Tibial artery (tissue), 4 donors: ENCODE results near the gene LIPC.

Experiments used
- DNase-seq, 2 donors: peaks; one replicate each; pipeline ENCODE4 v3.0.0-alpha.2; 2019
- H3K27ac ChIP-seq, 2 donors: fragments of 200-600 bp; sonication (generic) in 1 of 2; 1 replicate in 1 of 2; 2 replicates in 1 of 2; pipeline ENCODE4 v1.5.1; 2018 to 2019; ENCODE audit warnings: mild to moderate bottlenecking in 1 of 2
- H3K27me3 ChIP-seq, 2 donors: fragments of 200-600 bp; sonication (generic) in 1 of 2; one replicate each; pipeline versions ENCODE4 v1.5.1 to v1.6.0; 2016 to 2019
- H3K36me3 ChIP-seq, 3 donors: fragments of 200-600 bp; sonication (generic) in 2 of 3; one replicate each; pipeline ENCODE4 v1.5.1; 2016 to 2019; ENCODE audit warnings: mild to moderate bottlenecking in 2 of 3
- H3K4me1 ChIP-seq, 4 donors: fragments of 200-600 bp; sonication (generic) in 2 of 4; 1 replicate in 3 of 4; 2 replicates in 1 of 4; pipeline ENCODE4 v1.5.1; 2016 to 2019
- H3K4me3 ChIP-seq, 2 donors: fragments of 200-600 bp; sonication (generic) in 1 of 2; 1 replicate in 1 of 2; 2 replicates in 1 of 2; pipeline ENCODE4 v1.5.1; 2018 to 2019; ENCODE audit warnings: mild to moderate bottlenecking in 2 of 2
- H3K9me3 ChIP-seq, 3 donors: fragments of 200-600 bp; sonication (generic) in 1 of 3; one replicate each; pipeline ENCODE4 v1.5.1; 2016 to 2019
- intact Hi-C: fragments of 100-400 bp; cut with DNase I; formaldehyde crosslinking; loops from one replicate; pipeline ENCODE4 v1.15.0; 2023; ENCODE audit warnings: low total_unique reads
- TF ChIP-seq, protein P1 (sequence below), 2 experiments: fragments of 200-600 bp in 1 of 2; fragments of 450-650 bp in 1 of 2; IDR thresholded peaks; one replicate each; pipeline ENCODE4 v1.5.1; 2017 to 2019; ENCODE audit warnings: antibody characterized with exemption in 2 of 2, mild to moderate bottlenecking in 1 of 2, moderate library complexity in 1 of 2

Gene LIPC

DNA sequence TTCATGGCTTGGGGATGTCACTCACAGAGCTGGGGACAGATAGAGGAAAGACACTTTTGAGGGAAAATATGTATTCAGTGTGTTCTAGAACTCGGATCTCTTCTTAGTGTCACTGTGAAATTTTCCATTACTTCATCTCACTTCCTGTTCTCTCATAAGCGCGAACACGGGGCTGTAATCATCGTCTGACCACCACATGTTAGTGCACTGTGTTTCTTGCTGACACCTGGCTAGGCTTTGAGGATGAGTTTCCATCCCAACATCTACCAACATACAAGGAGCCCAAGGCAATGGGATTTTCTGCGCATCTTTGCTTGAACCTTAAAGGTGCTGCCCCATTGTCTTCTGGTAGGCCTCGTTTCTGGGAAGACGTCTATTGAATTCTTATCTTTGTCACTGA lies 84.0 kb downstream of the LIPC start:
- intact Hi-C loops, result loop anchor here (10.0 kb wide), 1 partner anchor 61 kb away; no protein-coding TSS in a partner anchor
- no peak overlapping the region for H3K4me3 ChIP-seq
- no peak for DNase-seq
- TF ChIP-seq, protein P1, sequence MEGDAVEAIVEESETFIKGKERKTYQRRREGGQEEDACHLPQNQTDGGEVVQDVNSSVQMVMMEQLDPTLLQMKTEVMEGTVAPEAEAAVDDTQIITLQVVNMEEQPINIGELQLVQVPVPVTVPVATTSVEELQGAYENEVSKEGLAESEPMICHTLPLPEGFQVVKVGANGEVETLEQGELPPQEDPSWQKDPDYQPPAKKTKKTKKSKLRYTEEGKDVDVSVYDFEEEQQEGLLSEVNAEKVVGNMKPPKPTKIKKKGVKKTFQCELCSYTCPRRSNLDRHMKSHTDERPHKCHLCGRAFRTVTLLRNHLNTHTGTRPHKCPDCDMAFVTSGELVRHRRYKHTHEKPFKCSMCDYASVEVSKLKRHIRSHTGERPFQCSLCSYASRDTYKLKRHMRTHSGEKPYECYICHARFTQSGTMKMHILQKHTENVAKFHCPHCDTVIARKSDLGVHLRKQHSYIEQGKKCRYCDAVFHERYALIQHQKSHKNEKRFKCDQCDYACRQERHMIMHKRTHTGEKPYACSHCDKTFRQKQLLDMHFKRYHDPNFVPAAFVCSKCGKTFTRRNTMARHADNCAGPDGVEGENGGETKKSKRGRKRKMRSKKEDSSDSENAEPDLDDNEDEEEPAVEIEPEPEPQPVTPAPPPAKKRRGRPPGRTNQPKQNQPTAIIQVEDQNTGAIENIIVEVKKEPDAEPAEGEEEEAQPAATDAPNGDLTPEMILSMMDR (IDR thresholded peaks at IDR 0.05), result no peak
- no peaks in the 10 kb centered on the region for H3K27me3 ChIP-seq
- no peak overlapping the region for H3K27ac ChIP-seq
- no peaks in the 10 kb centered on the region for H3K36me3 ChIP-seq
- no peaks in the 10 kb centered on the region for H3K9me3 ChIP-seq
- H3K4me1 ChIP-seq, result peaks cover 0 to 5% (median 1%) of the 10 kb centered on the region in 4 donors

DNA sequence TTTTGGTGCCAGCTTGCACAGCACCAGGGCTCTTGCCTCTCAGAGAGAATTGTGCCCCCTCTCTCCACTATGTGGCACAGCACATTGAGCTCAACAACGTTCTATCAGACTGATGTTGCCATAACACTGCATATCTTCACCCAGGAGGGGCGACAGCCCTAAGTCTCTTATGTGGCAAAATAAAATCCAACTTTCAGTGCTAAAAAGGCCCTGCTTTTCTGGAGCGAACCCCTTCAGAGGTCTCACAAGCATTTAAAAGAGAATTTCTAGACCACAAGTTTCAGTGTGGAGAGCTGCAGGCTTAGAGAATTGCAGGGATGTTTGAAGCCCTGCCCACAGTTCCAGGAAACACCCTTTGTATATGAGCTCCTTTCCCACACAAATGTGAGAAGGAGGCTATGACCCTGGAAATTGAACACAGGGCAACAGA lies 85.5 kb downstream of the LIPC start:
- DNase-seq, result no peak
- no peak overlapping the region for H3K27ac ChIP-seq

DNA sequence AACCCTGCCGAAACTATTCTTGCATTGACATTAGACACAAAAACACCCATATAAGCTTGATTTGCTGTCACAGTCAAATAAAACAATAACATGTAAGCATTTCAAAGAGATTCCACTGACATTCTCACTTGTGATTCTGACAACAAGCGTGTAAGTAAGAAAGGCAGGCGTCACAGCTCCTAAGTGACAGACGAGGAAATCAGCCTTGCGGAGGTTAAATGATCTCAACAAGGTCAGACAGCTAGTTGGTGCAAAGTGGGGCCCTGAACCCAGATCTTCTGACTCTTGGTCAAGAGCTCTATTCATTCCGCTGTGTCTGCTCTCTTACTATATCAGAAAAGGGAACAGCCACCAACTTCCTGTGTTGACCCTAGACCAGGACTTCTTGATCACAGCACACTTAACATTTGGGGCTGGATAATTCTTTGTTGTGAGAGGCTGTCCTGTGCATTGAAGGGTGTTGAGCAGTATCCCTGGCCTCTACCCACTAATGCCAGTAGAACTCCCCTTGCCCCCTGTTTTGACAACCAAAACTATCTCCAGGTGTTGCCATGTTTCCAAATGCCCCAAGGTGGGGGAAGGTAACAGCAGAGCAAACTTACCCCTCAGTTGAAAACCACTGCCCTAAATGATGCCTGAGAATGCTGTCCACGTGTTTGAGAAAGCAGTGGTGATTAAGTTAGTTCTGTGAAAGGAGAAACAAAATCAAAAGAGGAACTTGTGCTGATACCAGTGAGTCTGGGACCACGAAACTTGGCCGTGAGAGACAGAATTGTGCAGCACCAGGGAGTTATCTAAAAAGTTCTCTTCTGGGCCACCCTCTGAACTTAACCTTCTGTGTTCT lies 86.1 kb downstream of the LIPC start:
- Histone ChIP-seq H3K4me1 (peaks cover 0 to 26% (median 18%) of the 10 kb centered on the region in 4 donors), H3K36me3 (no peaks in the 10 kb centered on the region), H3K4me3 (no peak overlapping the region), H3K9me3 (no peaks in the 10 kb centered on the region), H3K27ac (no peak overlapping the region), H3K27me3 (no peaks in the 10 kb centered on the region)
- intact Hi-C loops, result loop anchor here (10.0 kb wide), 1 partner anchor 63 kb away; no protein-coding TSS in a partner anchor
- DNase-seq, result no peak
- TF ChIP-seq, protein P1 (IDR thresholded peaks at IDR 0.05), result no peak

More for the DNA sequence above, 85.5 kb downstream of the LIPC start:
- TF ChIP-seq, protein P1 (IDR thresholded peaks at IDR 0.05), result no peak
- intact Hi-C loops, result loop anchor here (10.0 kb wide), 1 partner anchor 62 kb away; no protein-coding TSS in a partner anchor
- Histone ChIP-seq H3K27me3 (no peaks in the 10 kb centered on the region), H3K4me1 (peaks cover 0 to 19% (median 13%) of the 10 kb centered on the region in 4 donors), H3K9me3 (no peaks in the 10 kb centered on the region), H3K36me3 (no peaks in the 10 kb centered on the region), H3K4me3 (no peak overlapping the region)

DNA sequence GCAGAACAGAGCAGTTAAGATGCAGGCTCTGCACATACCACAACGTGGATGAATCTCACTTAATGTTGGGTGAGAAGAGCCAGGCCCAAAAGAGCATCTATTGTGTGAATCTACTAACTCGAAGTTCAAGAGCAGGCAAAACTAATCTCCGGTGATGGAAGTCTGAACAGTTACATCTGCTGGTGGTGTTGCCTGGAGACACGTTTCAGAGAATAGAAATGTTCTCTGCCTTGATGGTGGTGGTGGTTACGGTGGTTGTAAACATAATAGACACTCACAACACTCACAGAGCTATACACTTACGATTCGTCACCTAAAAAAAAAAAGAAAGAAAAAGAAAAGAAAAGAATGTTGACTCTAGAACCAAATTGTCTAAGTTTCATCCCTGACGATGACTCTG lies 86.8 kb downstream of the LIPC start:
- DNase-seq, result no peak
- no peaks in the 10 kb centered on the region for H3K36me3 ChIP-seq
- H3K4me3 ChIP-seq, result no peak overlapping the region
- H3K27me3 ChIP-seq, result no peaks in the 10 kb centered on the region
- no peak overlapping the region for H3K27ac ChIP-seq
- H3K4me1 ChIP-seq, result peaks cover 0 to 33% (median 23%) of the 10 kb centered on the region in 4 donors
- TF ChIP-seq, protein P1 (IDR thresholded peaks at IDR 0.05), result no peak
- intact Hi-C loops, result loop anchor here (10.0 kb wide), 1 partner anchor 64 kb away; no protein-coding TSS in a partner anchor
- no peaks in the 10 kb centered on the region for H3K9me3 ChIP-seq

DNA sequence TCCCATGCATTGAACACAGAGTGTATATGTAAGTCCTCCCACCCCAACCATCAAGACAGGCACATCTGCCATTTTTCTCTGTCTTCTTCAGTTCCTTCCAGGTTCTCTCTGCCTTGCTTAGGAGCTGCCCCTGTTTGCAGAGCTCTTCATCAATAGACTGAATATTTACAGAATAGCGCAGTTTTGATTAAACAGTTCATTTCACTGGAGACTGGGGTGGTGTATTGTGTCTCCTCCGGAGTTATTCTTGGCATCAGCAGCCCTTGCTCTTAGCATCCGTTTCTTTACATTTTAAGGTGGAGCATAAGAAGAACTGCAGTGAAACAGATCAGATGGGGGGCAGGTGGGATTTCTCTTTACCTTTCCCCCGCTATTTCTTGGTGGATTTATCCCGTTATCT lies 87.7 kb downstream of the LIPC start:
- H3K27me3 ChIP-seq, result no peaks in the 10 kb centered on the region
- no peak for DNase-seq
- no peaks in the 10 kb centered on the region for H3K36me3 ChIP-seq
- TF ChIP-seq, protein P1 (IDR thresholded peaks at IDR 0.05), result no peak
- H3K9me3 ChIP-seq, result no peaks in the 10 kb centered on the region
- intact Hi-C loops, result loop anchor here (10.0 kb wide), 1 partner anchor 65 kb away; no protein-coding TSS in a partner anchor
- peaks cover 0 to 36% (median 25%) of the 10 kb centered on the region in 4 donors for H3K4me1 ChIP-seq
- H3K4me3 ChIP-seq, result no peak overlapping the region
- H3K27ac ChIP-seq, result no peak overlapping the region
